ENCODE measurements around the gene PRKAR1B. TPM values are rescaled to one million over a fixed set of nuclear protein-coding genes. Genes with fewer than 3 reads are reported as not detected.

The PRKAR1B gene
- total and polyA plus RNA-seq, 10 of the 15 experiments (the other 5 are each of a cell fraction or from before 2014, with no cell fraction given): 1.4 to 45.6 (median 19.3) TPM

DNA sequence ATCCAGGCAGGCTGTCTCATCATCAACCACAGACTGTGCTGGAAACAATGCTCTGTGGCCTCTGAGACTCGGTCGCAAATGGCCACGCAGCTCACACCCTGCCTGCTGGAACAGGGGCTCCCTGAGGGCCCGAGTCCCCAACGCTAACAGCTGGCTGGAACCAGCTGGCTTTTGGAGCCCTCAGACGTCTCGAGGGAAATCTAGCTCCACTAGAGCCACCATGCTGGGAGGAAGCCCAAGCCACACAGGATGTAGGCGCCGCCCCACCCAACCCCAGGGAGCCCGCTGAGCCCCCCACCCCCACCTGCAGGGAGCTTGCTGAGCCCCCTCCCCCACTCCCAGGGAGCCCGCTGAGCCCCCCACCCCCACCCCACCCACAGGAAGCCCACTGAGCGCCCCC lies 186.1 kb downstream of the PRKAR1B start:
- no peaks in the 10 kb centered on the region for H3K27me3 ChIP-seq (replicated peaks in 1 of 2; ENCODE audit: control insufficient read depth in 2 of 2, insufficient read depth in 2 of 2, low read length in 1 of 2)
- FAIRE-seq: no peak
- no peak overlapping the region for H3K4me3 ChIP-seq
- RAD21 ChIA-PET (ENCODE audit: unreplicated experiment): no interaction called here
- POLR2A ChIA-PET: no interaction called here
- H3K79me2 ChIP-seq (ENCODE audit: control insufficient read depth, insufficient read depth, low read length): no peaks in the 10 kb centered on the region
- H3K9me3 ChIP-seq (replicated peaks; ENCODE audit: control insufficient read depth, insufficient read depth, low read length): no peaks in the 10 kb centered on the region; the same call in 2 of the 3 replicates
- H3K36me3 ChIP-seq (ENCODE audit: control insufficient read depth in 2 of 2, insufficient read depth in 2 of 2, low read length in 1 of 2): no peaks in the 10 kb centered on the region
- H3K4me1 ChIP-seq (ENCODE audit: control insufficient read depth, insufficient read depth, low read length): no peaks in the 10 kb centered on the region
- DNase-seq (ENCODE audit: low read depth, low spot score): no peak
- H4K20me1 ChIP-seq (ENCODE audit: control insufficient read depth, insufficient read depth): no peaks in the 10 kb centered on the region
- no peak overlapping the region for H2AFZ ChIP-seq (ENCODE audit: control insufficient read depth, low read depth, low read length)
- H3K4me2 ChIP-seq (ENCODE audit: control insufficient read depth, insufficient read depth): no peak overlapping the region
- WGBS (ENCODE audit: insufficient coverage, insufficient replicate concordance, low lambda C conversion rate, missing lambda C conversion rate): 48% methylated on average over 7 of the region's 12 CpGs
- no peak for ATAC-seq
- no TSS peak for BruUV-seq (replicated peaks)
- SMC1A ChIA-PET (ENCODE audit: uncharacterized antibody, unreplicated experiment): no interaction called here
- in situ Hi-C loops (cut with MboI): no loop called here
- no peak overlapping the region for H3K27ac ChIP-seq (ENCODE audit: control insufficient read depth, insufficient read depth)
- CTCF ChIA-PET: interaction anchor here (0.6 kb wide), 1 partner anchor 20 kb away, joined by 3 read pairs; no protein-coding TSS in a partner anchor
- H3K9ac ChIP-seq (ENCODE audit: control insufficient read depth, insufficient read depth, low read length): no peak overlapping the region
- intact Hi-C loops (cut with micrococcal nuclease; ENCODE audit: unreplicated experiment): no loop called here
- no peak for TF ChIP-seq BCLAF1 (IDR thresholded peaks at IDR 0.05)
- TF ChIP-seq MTA3 (IDR thresholded peaks at IDR 0.05; ENCODE audit: borderline replicate concordance, low read length): no peak
- no peak for TF ChIP-seq GABPA (IDR thresholded peaks at IDR 0.05; ENCODE audit: low read depth)
- no peak for TF ChIP-seq MYC (IDR thresholded peaks at IDR 0.05; ENCODE audit: insufficient read depth, insufficient read length, insufficient replicate concordance, low read length, severe bottlenecking)
- TF ChIP-seq ZBED1 (IDR thresholded peaks at IDR 0.05; ENCODE audit: borderline replicate concordance): no peak
- no peak for TF ChIP-seq EP300 (IDR thresholded peaks at IDR 0.05; ENCODE audit: borderline replicate concordance in 1 of 2, control insufficient read depth in 1 of 2, low read depth in 2 of 2, low read length in 2 of 2)
- TF ChIP-seq FOXM1 (IDR thresholded peaks at IDR 0.05; ENCODE audit: low read depth, low read length): no peak
- TF ChIP-seq ZNF274 (IDR thresholded peaks at IDR 0.05; ENCODE audit: insufficient read depth, insufficient read length): no peak
- TF ChIP-seq RB1 (IDR thresholded peaks at IDR 0.05; ENCODE audit: borderline replicate concordance): no peak
- TF ChIP-seq PAX8 (IDR thresholded peaks at IDR 0.05): no peak
- TF ChIP-seq, protein P1, sequence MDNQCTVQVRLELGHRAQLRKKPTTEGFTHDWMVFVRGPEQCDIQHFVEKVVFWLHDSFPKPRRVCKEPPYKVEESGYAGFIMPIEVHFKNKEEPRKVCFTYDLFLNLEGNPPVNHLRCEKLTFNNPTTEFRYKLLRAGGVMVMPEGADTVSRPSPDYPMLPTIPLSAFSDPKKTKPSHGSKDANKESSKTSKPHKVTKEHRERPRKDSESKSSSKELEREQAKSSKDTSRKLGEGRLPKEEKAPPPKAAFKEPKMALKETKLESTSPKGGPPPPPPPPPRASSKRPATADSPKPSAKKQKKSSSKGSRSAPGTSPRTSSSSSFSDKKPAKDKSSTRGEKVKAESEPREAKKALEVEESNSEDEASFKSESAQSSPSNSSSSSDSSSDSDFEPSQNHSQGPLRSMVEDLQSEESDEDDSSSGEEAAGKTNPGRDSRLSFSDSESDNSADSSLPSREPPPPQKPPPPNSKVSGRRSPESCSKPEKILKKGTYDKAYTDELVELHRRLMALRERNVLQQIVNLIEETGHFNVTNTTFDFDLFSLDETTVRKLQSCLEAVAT (IDR thresholded peaks at IDR 0.05): no peak
- TF ChIP-seq ZNF24 (IDR thresholded peaks at IDR 0.05): no peak
- TF ChIP-seq SKIL (IDR thresholded peaks at IDR 0.05; ENCODE audit: low read depth, poor library complexity, severe bottlenecking): no peak
- TF ChIP-seq, protein P2, sequence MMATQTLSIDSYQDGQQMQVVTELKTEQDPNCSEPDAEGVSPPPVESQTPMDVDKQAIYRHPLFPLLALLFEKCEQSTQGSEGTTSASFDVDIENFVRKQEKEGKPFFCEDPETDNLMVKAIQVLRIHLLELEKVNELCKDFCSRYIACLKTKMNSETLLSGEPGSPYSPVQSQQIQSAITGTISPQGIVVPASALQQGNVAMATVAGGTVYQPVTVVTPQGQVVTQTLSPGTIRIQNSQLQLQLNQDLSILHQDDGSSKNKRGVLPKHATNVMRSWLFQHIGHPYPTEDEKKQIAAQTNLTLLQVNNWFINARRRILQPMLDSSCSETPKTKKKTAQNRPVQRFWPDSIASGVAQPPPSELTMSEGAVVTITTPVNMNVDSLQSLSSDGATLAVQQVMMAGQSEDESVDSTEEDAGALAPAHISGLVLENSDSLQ (IDR thresholded peaks at IDR 0.05): no peak
- no peak for TF ChIP-seq ZNF622 (IDR thresholded peaks at IDR 0.05)
- TF ChIP-seq PML (IDR thresholded peaks at IDR 0.05; ENCODE audit: low read length): no peak

All from GM12878 (cell line).